CD4-positive, alpha-beta T cell treated with Interleukin-6 for 4 hours (primary cell): Measurements from ENCODE around the gene TGM3.

Experiments used
- DNase-seq: peaks from one replicate; pipeline ENCODE4 v3.0.0-alpha.2; 2020; ENCODE audit warnings: mixed read lengths

TGM3 gene

GRCh38 chr20:2311329-2311728 is 15.5 kb downstream of the TGM3 start:
- no peak for DNase-seq

- no peak for DNase-seq
These were observed 17.1 kb downstream of the TGM3 start for GRCh38 chr20:2312876-2313275.

GRCh38 chr20:2313316-2313715 is 17.5 kb downstream of the TGM3 start:
- no peak for DNase-seq

GRCh38 chr20:2314759-2315439 is 19.1 kb downstream of the TGM3 start:
- no peak for DNase-seq

- no peak for DNase-seq
These were observed 19.6 kb downstream of the TGM3 start for GRCh38 chr20:2315440-2315778.

GRCh38 chr20:2316847-2317495 is 21.2 kb downstream of the TGM3 start:
- no peak for DNase-seq

GRCh38 chr20:2320813-2321658 is 25.2 kb downstream of the TGM3 start:
- DNase-seq = no peak

GRCh38 chr20:2323051-2323450 is 27.2 kb downstream of the TGM3 start:
- no peak for DNase-seq

- DNase-seq = no peak
These were observed 30.2 kb downstream of the TGM3 start for GRCh38 chr20:2326046-2326445.

GRCh38 chr20:2327620-2328555 is 32.1 kb downstream of the TGM3 start:
- no peak for DNase-seq

GRCh38 chr20:2329286-2329685 is 33.5 kb downstream of the TGM3 start:
- no peak for DNase-seq

GRCh38 chr20:2330090-2330695 is 34.4 kb downstream of the TGM3 start:
- DNase-seq = no peak

- DNase-seq = no peak
These were observed 35.3 kb downstream of the TGM3 start for GRCh38 chr20:2331106-2331505.

- DNase-seq = no peak
These were observed 36.2 kb downstream of the TGM3 start for GRCh38 chr20:2331901-2332565.

- DNase-seq = no peak
These were observed 36.9 kb downstream of the TGM3 start for GRCh38 chr20:2332711-2333110.

GRCh38 chr20:2333821-2334220 is 38.0 kb downstream of the TGM3 start:
- no peak for DNase-seq

- no peak for DNase-seq
These were observed 39.5 kb downstream of the TGM3 start for GRCh38 chr20:2335096-2335870.

- no peak for DNase-seq
These were observed 40.7 kb downstream of the TGM3 start for GRCh38 chr20:2336471-2336870.

GRCh38 chr20:2337142-2337541 is 41.3 kb downstream of the TGM3 start:
- DNase-seq = no peak

- no peak for DNase-seq
These were observed 42.7 kb downstream of the TGM3 start for GRCh38 chr20:2338411-2339066.
